ENCODE results near the gene PFDN6. TPM values are rescaled to one million over a fixed set of nuclear protein-coding genes. Genes with fewer than 3 reads are reported as not detected.

PFDN6 gene
- total and polyA plus RNA-seq, 9 of the 15 experiments (the other 6 are each of a cell fraction or from before 2014, with no cell fraction given) = 6.8 to 475 (median 216) TPM

DNA sequence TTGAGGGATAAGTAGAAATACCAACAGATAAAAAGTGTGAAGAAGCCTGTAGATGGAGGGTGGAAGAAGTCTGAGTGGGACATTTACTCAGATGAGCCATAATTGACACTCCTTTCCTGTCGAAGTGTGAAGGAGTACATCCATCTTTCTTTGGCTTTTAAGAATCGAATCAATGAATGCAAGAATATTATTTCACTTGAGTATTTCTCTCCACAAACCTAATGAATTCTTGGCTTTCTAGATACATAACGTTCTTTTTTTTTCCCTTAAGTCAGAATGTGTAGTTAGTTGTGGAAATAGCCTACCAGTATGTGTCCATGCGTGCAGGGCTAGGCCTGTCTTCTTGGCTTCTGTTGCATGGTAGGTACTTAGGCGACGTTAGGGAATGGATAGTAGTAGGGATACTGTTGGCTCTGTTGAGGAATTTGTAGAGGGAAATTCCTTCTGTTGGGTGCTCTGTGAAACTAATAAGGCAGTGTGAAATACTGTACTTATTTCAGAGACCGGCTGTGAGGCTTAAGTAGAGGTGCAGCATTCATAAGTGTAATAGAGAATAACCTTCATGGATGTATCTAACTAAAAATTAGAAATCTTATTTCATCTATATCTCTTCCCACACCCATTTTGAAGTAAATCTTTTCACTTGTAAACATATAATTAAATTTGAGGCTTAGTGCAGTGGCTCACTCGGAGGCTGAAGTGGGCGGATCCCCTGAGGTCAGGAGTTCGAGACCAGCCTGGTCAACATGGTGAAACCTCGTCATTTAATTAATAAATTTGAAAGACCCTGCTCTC is 16.1 kb upstream of the PFDN6 start (continued):
- TF ChIP-seq, protein P1, sequence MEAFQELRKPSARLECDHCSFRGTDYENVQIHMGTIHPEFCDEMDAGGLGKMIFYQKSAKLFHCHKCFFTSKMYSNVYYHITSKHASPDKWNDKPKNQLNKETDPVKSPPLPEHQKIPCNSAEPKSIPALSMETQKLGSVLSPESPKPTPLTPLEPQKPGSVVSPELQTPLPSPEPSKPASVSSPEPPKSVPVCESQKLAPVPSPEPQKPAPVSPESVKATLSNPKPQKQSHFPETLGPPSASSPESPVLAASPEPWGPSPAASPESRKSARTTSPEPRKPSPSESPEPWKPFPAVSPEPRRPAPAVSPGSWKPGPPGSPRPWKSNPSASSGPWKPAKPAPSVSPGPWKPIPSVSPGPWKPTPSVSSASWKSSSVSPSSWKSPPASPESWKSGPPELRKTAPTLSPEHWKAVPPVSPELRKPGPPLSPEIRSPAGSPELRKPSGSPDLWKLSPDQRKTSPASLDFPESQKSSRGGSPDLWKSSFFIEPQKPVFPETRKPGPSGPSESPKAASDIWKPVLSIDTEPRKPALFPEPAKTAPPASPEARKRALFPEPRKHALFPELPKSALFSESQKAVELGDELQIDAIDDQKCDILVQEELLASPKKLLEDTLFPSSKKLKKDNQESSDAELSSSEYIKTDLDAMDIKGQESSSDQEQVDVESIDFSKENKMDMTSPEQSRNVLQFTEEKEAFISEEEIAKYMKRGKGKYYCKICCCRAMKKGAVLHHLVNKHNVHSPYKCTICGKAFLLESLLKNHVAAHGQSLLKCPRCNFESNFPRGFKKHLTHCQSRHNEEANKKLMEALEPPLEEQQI (IDR thresholded peaks at IDR 0.05) = no peak
- TF ChIP-seq SMAD4 (CRISPR knock-in tag; conservative IDR thresholded peaks at IDR 0.05) = no peak
- peak; percentile 44; the same call in 1 of the 2 replicates for TF ChIP-seq RFX7 (CRISPR knock-in tag; IDR thresholded peaks at IDR 0.05)
- TF ChIP-seq ZBED1 (IDR thresholded peaks at IDR 0.05) = no peak
- TF ChIP-seq ELF1 (tag; IDR thresholded peaks at IDR 0.05) = 0 out of 2 replicates have a peak, but pooled peaks have one; percentile 19
- TF ChIP-seq MNT (conservative IDR thresholded peaks at IDR 0.05) = 0 out of 4 replicates have a peak, but pooled peaks of 1 of the 2 experiments have one; percentile 14
- peak; percentile 3 for TF ChIP-seq KDM5B (IDR thresholded peaks at IDR 0.05; ENCODE audit: insufficient replicate concordance, low read depth, low read length)
- peak; percentile 31 for TF ChIP-seq ARHGAP35 (IDR thresholded peaks at IDR 0.05; ENCODE audit: partially characterized antibody)
- TF ChIP-seq, protein P2, sequence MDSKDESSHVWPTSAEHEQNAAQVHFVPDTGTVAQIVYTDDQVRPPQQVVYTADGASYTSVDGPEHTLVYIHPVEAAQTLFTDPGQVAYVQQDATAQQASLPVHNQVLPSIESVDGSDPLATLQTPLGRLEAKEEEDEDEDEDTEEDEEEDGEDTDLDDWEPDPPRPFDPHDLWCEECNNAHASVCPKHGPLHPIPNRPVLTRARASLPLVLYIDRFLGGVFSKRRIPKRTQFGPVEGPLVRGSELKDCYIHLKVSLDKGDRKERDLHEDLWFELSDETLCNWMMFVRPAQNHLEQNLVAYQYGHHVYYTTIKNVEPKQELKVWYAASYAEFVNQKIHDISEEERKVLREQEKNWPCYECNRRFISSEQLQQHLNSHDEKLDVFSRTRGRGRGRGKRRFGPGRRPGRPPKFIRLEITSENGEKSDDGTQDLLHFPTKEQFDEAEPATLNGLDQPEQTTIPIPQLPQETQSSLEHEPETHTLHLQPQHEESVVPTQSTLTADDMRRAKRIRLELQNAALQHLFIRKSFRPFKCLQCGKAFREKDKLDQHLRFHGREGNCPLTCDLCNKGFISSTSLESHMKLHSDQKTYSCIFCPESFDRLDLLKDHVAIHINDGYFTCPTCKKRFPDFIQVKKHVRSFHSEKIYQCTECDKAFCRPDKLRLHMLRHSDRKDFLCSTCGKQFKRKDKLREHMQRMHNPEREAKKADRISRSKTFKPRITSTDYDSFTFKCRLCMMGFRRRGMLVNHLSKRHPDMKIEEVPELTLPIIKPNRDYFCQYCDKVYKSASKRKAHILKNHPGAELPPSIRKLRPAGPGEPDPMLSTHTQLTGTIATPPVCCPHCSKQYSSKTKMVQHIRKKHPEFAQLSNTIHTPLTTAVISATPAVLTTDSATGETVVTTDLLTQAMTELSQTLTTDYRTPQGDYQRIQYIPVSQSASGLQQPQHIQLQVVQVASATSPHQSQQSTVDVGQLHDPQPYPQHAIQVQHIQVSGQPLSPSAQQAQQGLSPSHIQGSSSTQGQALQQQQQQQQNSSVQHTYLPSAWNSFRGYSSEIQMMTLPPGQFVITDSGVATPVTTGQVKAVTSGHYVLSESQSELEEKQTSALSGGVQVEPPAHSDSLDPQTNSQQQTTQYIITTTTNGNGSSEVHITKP (IDR thresholded peaks at IDR 0.05; ENCODE audit: partially characterized antibody) = no peak
- TF ChIP-seq BRD4 (IDR thresholded peaks at IDR 0.05) = 0 out of 2 replicates have a peak, but pooled peaks have one; percentile 46
- TF ChIP-seq ZNF431 (CRISPR knock-in tag; IDR thresholded peaks at IDR 0.05) = no peak
- peak; percentile 49; the same call in 1 of the 2 replicates for TF ChIP-seq KLF13 (tag; IDR thresholded peaks at IDR 0.05; ENCODE audit: borderline replicate concordance, low read depth)
- peak; percentile 76 for TF ChIP-seq RBFOX2 (IDR thresholded peaks at IDR 0.05; ENCODE audit: low read depth, low read length)
- no peak for TF ChIP-seq LEF1 (IDR thresholded peaks at IDR 0.05)
- TF ChIP-seq PHF21A (IDR thresholded peaks at IDR 0.05; ENCODE audit: borderline replicate concordance, low read depth) = no peak
- no peak for TF ChIP-seq FUS (optimal IDR thresholded peaks at IDR 0.05; ENCODE audit: low read depth, low read length)
- peak; percentile 30 for TF ChIP-seq U2AF1 (optimal IDR thresholded peaks at IDR 0.05; ENCODE audit: low read depth, low read length)
- no peak for TF ChIP-seq ESRRB (CRISPR knock-in tag; IDR thresholded peaks at IDR 0.05; ENCODE audit: borderline replicate concordance)
- peak; percentile 50; the same call in 1 of the 2 replicates for TF ChIP-seq EGR1 (conservative IDR thresholded peaks at IDR 0.05)

Measured in K562 (cell line).